Stomach (tissue), 4 donors: ENCODE measurements around the gene IQCH.

Source experiments
- POLR2A ChIP-seq, 4 donors: fragments of 450-650 bp; IDR thresholded peaks; one replicate each; pipeline ENCODE4 v1.6.1; 2016; ENCODE audit warnings: antibody characterized with exemption in 4 of 4, control low read depth in 2 of 4, mild to moderate bottlenecking in 1 of 4, moderate library complexity in 1 of 4
- POLR2AphosphoS5 ChIP-seq, 3 donors: sonication (generic); formaldehyde crosslinking; IDR thresholded peaks; one replicate each; pipeline ENCODE4 v1.6.1; 2016; ENCODE audit warnings: antibody characterized with exemption in 3 of 3
- TF ChIP-seq, protein P1 (sequence below), 7 experiments: fragments of 450-650 bp in 4 of 7; fragments of 200-600 bp in 3 of 7; sonication (generic) in 3 of 7; IDR thresholded peaks; one replicate each; pipeline ENCODE4 v1.5.1; 2016 to 2019; ENCODE audit warnings: antibody characterized with exemption in 7 of 7, control low read depth in 2 of 7, mild to moderate bottlenecking in 1 of 7

DNA sequence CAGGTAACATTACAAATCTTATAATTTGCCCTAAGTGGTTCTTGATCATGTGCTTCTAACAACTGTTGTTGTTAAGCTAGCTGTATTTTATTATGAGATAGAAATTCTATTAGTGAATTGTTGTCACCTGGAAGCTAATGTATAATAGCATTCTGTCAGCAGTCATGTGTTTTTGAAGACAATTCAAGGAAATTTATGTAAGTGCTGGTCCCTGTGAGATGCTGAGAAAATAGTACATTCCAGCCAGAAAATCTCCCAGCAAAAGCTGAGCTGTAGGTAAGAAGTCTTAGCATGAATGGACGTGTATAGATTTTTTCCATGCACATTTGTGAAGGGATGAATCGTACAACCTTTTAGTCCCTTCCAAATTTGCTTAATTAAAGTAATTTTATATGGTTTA lies 146.3 kb downstream of the IQCH start:
- TF ChIP-seq POLR2AphosphoS5 (IDR thresholded peaks at IDR 0.05) = no peak
- no peak for TF ChIP-seq POLR2A (IDR thresholded peaks at IDR 0.05)
- TF ChIP-seq, protein P1, sequence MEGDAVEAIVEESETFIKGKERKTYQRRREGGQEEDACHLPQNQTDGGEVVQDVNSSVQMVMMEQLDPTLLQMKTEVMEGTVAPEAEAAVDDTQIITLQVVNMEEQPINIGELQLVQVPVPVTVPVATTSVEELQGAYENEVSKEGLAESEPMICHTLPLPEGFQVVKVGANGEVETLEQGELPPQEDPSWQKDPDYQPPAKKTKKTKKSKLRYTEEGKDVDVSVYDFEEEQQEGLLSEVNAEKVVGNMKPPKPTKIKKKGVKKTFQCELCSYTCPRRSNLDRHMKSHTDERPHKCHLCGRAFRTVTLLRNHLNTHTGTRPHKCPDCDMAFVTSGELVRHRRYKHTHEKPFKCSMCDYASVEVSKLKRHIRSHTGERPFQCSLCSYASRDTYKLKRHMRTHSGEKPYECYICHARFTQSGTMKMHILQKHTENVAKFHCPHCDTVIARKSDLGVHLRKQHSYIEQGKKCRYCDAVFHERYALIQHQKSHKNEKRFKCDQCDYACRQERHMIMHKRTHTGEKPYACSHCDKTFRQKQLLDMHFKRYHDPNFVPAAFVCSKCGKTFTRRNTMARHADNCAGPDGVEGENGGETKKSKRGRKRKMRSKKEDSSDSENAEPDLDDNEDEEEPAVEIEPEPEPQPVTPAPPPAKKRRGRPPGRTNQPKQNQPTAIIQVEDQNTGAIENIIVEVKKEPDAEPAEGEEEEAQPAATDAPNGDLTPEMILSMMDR (IDR thresholded peaks at IDR 0.05) = no peak
